HG02678 (cell line): ENCODE data around the gene TRIO.
"Not testable (repeated sequence)": the region's sequence is repeated elsewhere in the genome, so short reads cannot be mapped to it uniquely, and the experiment has no call there.

ENCODE experiments used
- ATAC-seq: cut with Tn5 transposase; IDR thresholded peaks from one replicate; pipeline ENCODE4 v1.9.1; 2021; ENCODE audit warnings: mild to moderate bottlenecking, moderate library complexity; ENCODE audit not compliant: unreplicated experiment

The TRIO gene

GRCh38 chr5:14142827-14143545 lies at the start of gene TRIO:
Gene TRIO, plus strand, starts transcription at chr5:14143342. Its CDS starts 384 bp downstream, at chr5:14143726.
- ATAC-seq, result peak; percentile 43

- ATAC-seq, result not testable (repeated sequence)
Measured at GRCh38 chr5:14097380-14097779, 45.8 kb upstream of the TRIO start.

GRCh38 chr5:14097998-14098471 lies 45.1 kb upstream of the TRIO start:
- no peak for ATAC-seq

GRCh38 chr5:14100281-14100680 lies 42.9 kb upstream of the TRIO start:
- ATAC-seq, result no peak

GRCh38 chr5:14101922-14102321 lies 41.2 kb upstream of the TRIO start:
- no peak for ATAC-seq

- ATAC-seq, result no peak
Measured at GRCh38 chr5:14102666-14103065, 40.5 kb upstream of the TRIO start.

GRCh38 chr5:14105718-14106410 lies 37.3 kb upstream of the TRIO start:
- no peak for ATAC-seq

GRCh38 chr5:14107536-14107935 lies 35.6 kb upstream of the TRIO start:
- no peak for ATAC-seq

GRCh38 chr5:14108170-14108996 lies 34.8 kb upstream of the TRIO start:
- ATAC-seq, result peak; percentile 76

- peak; percentile 84 for ATAC-seq
Measured at GRCh38 chr5:14109041-14109747, 33.9 kb upstream of the TRIO start.

GRCh38 chr5:14109771-14110170 lies 33.4 kb upstream of the TRIO start:
- ATAC-seq, result no peak

- no peak for ATAC-seq
Measured at GRCh38 chr5:14110196-14110595, 32.9 kb upstream of the TRIO start.

- ATAC-seq, result no peak
Measured at GRCh38 chr5:14110680-14111079, 32.5 kb upstream of the TRIO start.

- no peak for ATAC-seq
Measured at GRCh38 chr5:14112998-14113652, 30.0 kb upstream of the TRIO start.

GRCh38 chr5:14114615-14115251 lies 28.4 kb upstream of the TRIO start:
- no peak for ATAC-seq

GRCh38 chr5:14115323-14115895 lies 27.7 kb upstream of the TRIO start:
- ATAC-seq, result no peak

- ATAC-seq, result no peak
Measured at GRCh38 chr5:14118551-14119320, 24.4 kb upstream of the TRIO start.

- no peak for ATAC-seq
Measured at GRCh38 chr5:14120176-14120575, 23.0 kb upstream of the TRIO start.

GRCh38 chr5:14121552-14121951 lies 21.6 kb upstream of the TRIO start:
- no peak for ATAC-seq
